AG10803 (cell line): Measurements from ENCODE around the gene CNTNAP2.

Experiments used
- DNase-seq: peaks from one replicate; pipeline ENCODE4 v3.0.0; 2010; ENCODE audit warnings: low read depth
- H3K4me3 ChIP-seq: 2 replicates; pipeline ENCODE4 v1.5.1; 2011; ENCODE audit warnings: mild to moderate bottlenecking, low read length, control low read depth
- CTCF ChIP-seq: conservative IDR thresholded peaks from 2 replicates; pipeline ENCODE4 v1.5.1; 2011; ENCODE audit warnings: mild to moderate bottlenecking, low read length, control low read depth, inconsistent platforms

The CNTNAP2 gene

GRCh38 chr7:147411096-147411495, 1294.5 kb downstream of the CNTNAP2 start:
- TF ChIP-seq CTCF: no peak
- H3K4me3 ChIP-seq: no peak overlapping the region
- peak; percentile 80 for DNase-seq

- peak; percentile 6 for DNase-seq
- TF ChIP-seq CTCF: no peak
Observed at GRCh38 chr7:147412109-147412508, 1295.5 kb downstream of the CNTNAP2 start.

GRCh38 chr7:147412782-147413556, 1296.4 kb downstream of the CNTNAP2 start:
- TF ChIP-seq CTCF: no peak
- peak; percentile 99 for DNase-seq
- peak overlapping the region; percentile 1; the same call in 1 of the 2 replicates for H3K4me3 ChIP-seq

More at GRCh38 chr7:147412109-147412508, 1295.5 kb downstream of the CNTNAP2 start:
- no peak overlapping the region for H3K4me3 ChIP-seq

- TF ChIP-seq CTCF: no peak
Observed at GRCh38 chr7:147413557-147413870, 1296.9 kb downstream of the CNTNAP2 start.

GRCh38 chr7:147415991-147416390, 1299.4 kb downstream of the CNTNAP2 start:
- H3K4me3 ChIP-seq: no peak overlapping the region
- TF ChIP-seq CTCF: no peak

More at GRCh38 chr7:147413557-147413870, 1296.9 kb downstream of the CNTNAP2 start:
- peak overlapping the region; percentile 1; the same call in 1 of the 2 replicates for H3K4me3 ChIP-seq
- peak; percentile 11 for DNase-seq

GRCh38 chr7:147418966-147419365, 1302.4 kb downstream of the CNTNAP2 start:
- no peak for TF ChIP-seq CTCF
- DNase-seq: no peak
- H3K4me3 ChIP-seq: no peak overlapping the region

More at GRCh38 chr7:147415991-147416390, 1299.4 kb downstream of the CNTNAP2 start:
- peak; percentile 66 for DNase-seq

- DNase-seq: no peak
- TF ChIP-seq CTCF: no peak
- H3K4me3 ChIP-seq: no peak overlapping the region
Observed at GRCh38 chr7:147423875-147424274, 1307.3 kb downstream of the CNTNAP2 start.
